Heart right ventricle (tissue), 16 donors: ENCODE data around the gene DPEP2NB. TPM values are rescaled to one million over a fixed set of nuclear protein-coding genes. Genes with fewer than 3 reads are reported as not detected.
A peak's percentile ranks its signal among the peaks of the same experiment; 100 is the strongest.

ENCODE experiments used
- ATAC-seq, 8 donors: fragments of 200-7000 bp; cut with Tn5 transposase; one replicate each; pipeline ENCODE4 v1.9.1; 2020; ENCODE audit warnings: mild to moderate bottlenecking in 8 of 8, moderate library complexity in 8 of 8, moderate number of reproducible peaks in 1 of 8
- DNase-seq, 2 donors: peaks; one replicate each; pipeline ENCODE4 v3.0.0-alpha.2; 2020
- H3K27ac ChIP-seq, 10 donors: fragments of 200-600 bp; sonication (generic) in 2 of 10; one replicate each; pipeline versions ENCODE4 v1.5.0 to v1.8.0; 2020 to 2022; ENCODE audit warnings: mild to moderate bottlenecking in 3 of 10
- H3K27me3 ChIP-seq, 7 donors: fragments of 200-600 bp; one replicate each; pipeline ENCODE4 v1.8.0; 2021 to 2022; ENCODE audit warnings: mild to moderate bottlenecking in 2 of 7
- H3K36me3 ChIP-seq, 9 donors: fragments of 200-600 bp; sonication (generic) in 1 of 9; one replicate each; pipeline versions ENCODE4 v1.5.0 to v1.8.0; 2020 to 2022; ENCODE audit warnings: mild to moderate bottlenecking in 2 of 9
- H3K4me1 ChIP-seq, 9 donors: fragments of 200-600 bp; sonication (generic) in 1 of 9; one replicate each; pipeline versions ENCODE4 v1.5.0 to v1.8.0; 2020 to 2022; ENCODE audit warnings: mild to moderate bottlenecking in 4 of 9
- H3K4me3 ChIP-seq, 10 donors: fragments of 200-600 bp; sonication (generic) in 2 of 10; one replicate each; pipeline versions ENCODE4 v1.5.0 to v1.8.0; 2020 to 2022; ENCODE audit warnings: mild to moderate bottlenecking in 7 of 10, moderate library complexity in 2 of 10
- H3K9me3 ChIP-seq, 11 donors: fragments of 200-600 bp in 10 of 11; sonication (generic) in 2 of 11; one replicate each; pipeline versions ENCODE4 v1.5.0 to v1.8.0; 2013 to 2022; ENCODE audit warnings: mild to moderate bottlenecking in 2 of 11, control low read depth in 1 of 11, moderate library complexity in 1 of 11
- CTCF ChIP-seq, 9 donors: fragments of 200-600 bp; sonication (generic) in 2 of 9; IDR thresholded peaks; one replicate each; pipeline versions ENCODE4 v1.5.0 to v1.8.0; 2021 to 2022; ENCODE audit warnings: antibody characterized with exemption in 9 of 9, mild to moderate bottlenecking in 5 of 9, moderate library complexity in 1 of 9
- WGBS, 2 donors: extraction: QIAGEN DNeasy Blood & Tissue Kit; methylation state at CpG; one replicate each; pipeline ENCODE4 v1.1.7; 2013; ENCODE audit warnings: inconsistent platforms in 1 of 2; 5-methylcytosine and 5-hydroxymethylcytosine counted together
- intact Hi-C, 10 donors: fragments of 100-400 bp; cut with DNase I; formaldehyde crosslinking; loops; one replicate each; pipeline versions ENCODE4 v1.11.1 to v1.14.2; 2022
- polyA plus RNA-seq, 2 donors: library from polyadenylated mRNA; stranded (reverse); fragments of 200-250 nt; gene quantifications; one replicate each; pipeline ENCODE4 v1.2.3, GENCODE V29; 2013
- total RNA-seq, 10 donors: library from RNA; stranded (reverse); fragmentation: NEBNext Ultra II Directional in 3 of 10; extraction: Animal tissue kit (Norgen Biotek cat#: 25700) in 3 of 10; gene quantifications; one replicate each; pipeline versions ENCODE4 v1.2.1 to v1.2.4, GENCODE V29; 2021 to 2023
- donor health status: Arrhythmogenic right ventricular cardiomyopathy.
- donor health status: ischemic (EF 13 %, LVEDD 7.1; RV severe dilation, severe dysfunction).
- donor health status: healthy with polysubstance abuse.
- donor health status: DM: no; HTN: yes; CAD: no.
- donor health status: DM: no; HTN: no; CAD: no.
- donor health status: ischemic (EF 25% LVEDD 6.9; RV normal size, moderate dysfunction).
- donor health status: ischemic (EF 25% LVEDD 5.7; RV mildly dilated, moderate dysfunction).
- donor health status: healthy.
- donor health status: DM: yes; HTN: yes; CAD: no.
- donor health status: Ischemic cardiomyopathy.
- donor health status: ischemic (EF 35%, LVEDD 5.7; RV mildly dilated, moderate dysfunction).
- donor health status: nonischemic (EF 11% LVEDD 7.7; RV severe dilation, severe dysfunction).
- donor health status: DM: yes; HTN: yes; CAD: no.
- donor health status: PGD.
- donor health status: ischemic (EF 29% LVEDD 5.4; RV normal size, mild dysfunction).
- donor health status: nonischemic (EF 23%, LVEDD 6.1; RV moderate dilation, normal function).

Gene DPEP2NB
- total and polyA plus RNA-seq, 12 donors: not detected

DNA sequence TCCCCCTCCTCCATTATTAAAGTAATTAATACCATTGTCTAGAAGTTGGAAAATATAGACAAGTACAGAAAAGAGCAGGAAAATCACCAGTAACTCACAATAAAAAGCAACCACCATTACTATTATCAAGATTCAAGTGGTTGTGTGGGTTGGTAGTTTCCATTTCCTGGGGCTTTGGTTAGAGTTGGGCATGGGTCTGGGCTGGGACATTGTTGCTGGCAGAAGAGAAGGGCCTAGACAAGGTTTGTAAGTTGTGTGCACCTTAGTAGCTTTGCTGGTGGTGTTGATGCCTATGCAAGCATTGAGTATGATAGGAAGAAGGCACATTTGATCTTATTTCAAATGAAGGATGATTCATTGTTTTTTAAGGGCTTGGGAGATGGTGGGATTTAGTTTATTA is 44.1 kb upstream of the DPEP2NB start:
- DNase-seq: no peak
- Histone ChIP-seq H3K4me1 (peaks cover 3 to 48% (median 12%) of the 10 kb centered on the region in 9 donors), H3K27ac (peak overlapping the region in 4 of 10 donors; percentile 18 to 57 (median 46)), H3K9me3 (no peaks in the 10 kb centered on the region), H3K27me3 (no peaks in the 10 kb centered on the region), H3K36me3 (peaks cover 0 to 73% (median 0%) of the 10 kb centered on the region in 9 donors), H3K4me3 (no peak overlapping the region)
- intact Hi-C loops: loop anchor here in 4 of 10 donors (2.0 to 10.0 kb wide), 4 partner anchors 61 to 388 kb away; partner anchors contain the start of gene DPEP2 (in 1 of the 4)
- TF ChIP-seq CTCF (IDR thresholded peaks at IDR 0.05): no peak
- ATAC-seq: no peak

DNA sequence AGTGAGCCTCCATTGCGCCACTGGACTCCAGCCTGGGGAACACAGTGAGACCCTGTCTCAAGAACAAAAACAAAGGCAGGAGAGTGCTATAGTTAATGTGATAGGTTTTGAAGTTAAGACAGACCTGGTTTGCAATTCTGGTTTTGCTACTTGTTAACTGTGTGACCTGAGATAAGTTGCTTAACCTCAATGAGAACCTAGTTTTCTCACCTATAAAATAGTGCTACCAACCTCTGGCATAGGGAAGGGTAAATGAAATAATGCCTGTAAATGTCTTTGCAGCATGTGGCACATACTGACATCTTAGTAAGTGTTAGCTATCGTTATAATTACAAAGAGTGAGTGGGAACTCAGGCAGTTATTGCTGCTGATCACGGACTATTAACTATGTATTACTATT is 39.7 kb upstream of the DPEP2NB start:
- intact Hi-C loops: no loop called here
- no peak for ATAC-seq

DNA sequence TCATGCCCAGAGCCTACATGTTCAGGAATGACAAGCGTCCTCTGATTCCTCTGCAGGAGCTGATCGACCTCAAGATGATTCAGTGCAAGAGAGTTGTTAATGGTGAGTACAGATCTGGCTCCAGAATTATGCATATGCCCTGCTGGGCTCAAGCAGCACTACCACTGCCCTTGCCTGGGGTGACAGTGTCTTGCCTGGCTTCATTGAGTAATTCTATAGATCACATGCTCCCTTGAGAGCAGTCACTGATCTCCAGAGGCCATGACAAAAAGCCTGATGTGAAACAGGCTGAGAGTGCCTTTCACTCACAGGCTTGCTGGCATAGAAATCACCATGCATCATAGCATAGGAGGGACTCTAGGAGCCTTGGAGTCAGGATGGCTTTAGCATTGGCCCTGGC is 33.7 kb upstream of the DPEP2NB start:
- Histone ChIP-seq H3K4me1 (peaks cover 0 to 19% (median 0%) of the 10 kb centered on the region in 9 donors), H3K36me3 (peaks cover 0 to 82% (median 0%) of the 10 kb centered on the region in 9 donors), H3K4me3 (no peak overlapping the region), H3K27me3 (no peaks in the 10 kb centered on the region), H3K9me3 (no peaks in the 10 kb centered on the region), H3K27ac (no peak overlapping the region)
- no peak for DNase-seq
- WGBS, 2 donors: 87 to 95% methylated on average over 2 of the region's 2 CpGs
- ATAC-seq: no peak
- no peak for TF ChIP-seq CTCF (IDR thresholded peaks at IDR 0.05)
- intact Hi-C loops: loop anchor here in 2 of 10 donors (10.0 kb wide), 2 partner anchors 115 to 375 kb away; partner anchors contain the start of genes CTRL (in 1 of the 2) and PSMB10 (in 1 of the 2)

More for the DNA sequence above, 39.7 kb upstream of the DPEP2NB start:
- no peak for TF ChIP-seq CTCF (IDR thresholded peaks at IDR 0.05)
- H3K9me3 ChIP-seq: no peaks in the 10 kb centered on the region
- H3K27ac ChIP-seq: no peak overlapping the region
- WGBS, 2 donors: 92 to 94% methylated on average over 3 of the region's 3 CpGs
- no peaks in the 10 kb centered on the region for H3K27me3 ChIP-seq
- peaks cover 0 to 16% (median 4%) of the 10 kb centered on the region in 9 donors for H3K4me1 ChIP-seq
- H3K36me3 ChIP-seq: peaks cover 0 to 90% (median 0%) of the 10 kb centered on the region in 9 donors
- DNase-seq: no peak
- H3K4me3 ChIP-seq: no peak overlapping the region

DNA sequence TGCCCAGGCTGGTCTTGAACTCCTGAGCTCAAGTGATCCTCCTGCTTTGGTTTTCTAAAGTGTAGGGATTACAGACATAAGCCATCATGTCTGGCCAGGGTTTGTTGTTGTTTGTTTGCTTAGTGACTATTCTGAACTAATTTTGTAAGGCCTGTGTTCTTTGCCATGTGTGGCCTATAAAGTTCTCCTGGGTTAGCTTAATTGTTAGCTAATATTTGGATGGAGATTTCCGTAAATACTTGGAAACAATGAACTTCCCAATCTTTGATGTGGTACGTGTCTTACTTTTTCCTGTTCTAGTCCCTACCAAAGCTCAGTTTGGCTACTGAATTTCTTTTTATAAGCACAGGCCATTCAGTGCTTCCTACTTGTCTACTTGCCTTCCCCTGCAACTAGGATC is 32.3 kb upstream of the DPEP2NB start:
- Histone ChIP-seq H3K27me3 (no peaks in the 10 kb centered on the region), H3K4me1 (peaks cover 0 to 19% (median 0%) of the 10 kb centered on the region in 9 donors), H3K27ac (peak overlapping the region in 6 of 10 donors; percentile 16 to 52 (median 44)), H3K9me3 (no peaks in the 10 kb centered on the region), H3K36me3 (peaks cover 0 to 74% (median 0%) of the 10 kb centered on the region in 9 donors), H3K4me3 (no peak overlapping the region)
- no peak for TF ChIP-seq CTCF (IDR thresholded peaks at IDR 0.05)
- DNase-seq: no peak
- intact Hi-C loops: loop anchor here in 2 of 10 donors (10.0 kb wide), 2 partner anchors 113 to 373 kb away; partner anchors contain the start of genes CTRL (in 1 of the 2) and PSMB10 (in 1 of the 2)
- peak in 5 of 8 donors; percentile 16 to 68 (median 44) for ATAC-seq
- 71 to 80% methylated on average over 2 of the region's 2 CpGs for WGBS, 2 donors
